OCI-LY7 (cell line): ENCODE results near the gene LDLRAD4. TPM values are rescaled to one million over a fixed set of nuclear protein-coding genes. Genes with fewer than 3 reads are reported as not detected.

ENCODE experiments used
- BruUV-seq: library from RNA; stranded (reverse); fragments of 400-500 nt; replicated peaks from 2 replicates; lab custom pipeline; 2021; lab: Mats Ljungman, UMichigan
- CTCF ChIA-PET: fragments of 300-600 bp; sonication (Branson Sonifier 250); formaldehyde crosslinking; loops from one replicate; lab custom pipeline; 2022; ENCODE audit warnings: antibody characterized with exemption; ENCODE audit not compliant: unreplicated experiment; lab: Charles Lee
- POLR2A ChIA-PET: fragments of 300-600 bp; sonication (Branson Sonifier 250); formaldehyde crosslinking; loops from one replicate; lab custom pipeline; 2022; ENCODE audit warnings: antibody characterized with exemption; lab: Charles Lee
- DNase-seq: peaks from one replicate; pipeline ENCODE4 v3.0.0-alpha.2; 2015; ENCODE audit warnings: low spot score
- H2AFZ ChIP-seq: fragments of 200-600 bp; sonication (generic), shearing (Covaris generic); 2 replicates; pipeline ENCODE4 v1.6.1; 2014; ENCODE audit warnings: mild to moderate bottlenecking, antibody characterized with exemption, low read length, moderate library complexity
- H3K27ac ChIP-seq: fragments of 200-600 bp; sonication (generic); 2 replicates; pipeline ENCODE4 v1.5.1; 2014; ENCODE audit warnings: mixed run types, low read depth, mild to moderate bottlenecking, moderate library complexity, low read length, inconsistent platforms; ENCODE audit not compliant: poor library complexity, severe bottlenecking
- H3K36me3 ChIP-seq: fragments of 200-600 bp; sonication (generic); 2 replicates; pipeline ENCODE4 v1.6.1; 2014; ENCODE audit warnings: mild to moderate bottlenecking, antibody characterized with exemption, low read length, moderate library complexity, mixed read lengths; ENCODE audit not compliant: insufficient read depth
- H3K4me1 ChIP-seq: fragments of 200-600 bp; sonication (generic); 2 replicates; pipeline ENCODE4 v1.5.1; 2014; ENCODE audit warnings: mild to moderate bottlenecking, low read length; ENCODE audit not compliant: insufficient read depth, poor library complexity, severe bottlenecking
- H3K4me2 ChIP-seq: fragments of 200-600 bp; sonication (generic); 2 replicates; pipeline ENCODE4 v1.6.1; 2014; ENCODE audit warnings: mild to moderate bottlenecking, low read length
- H3K4me3 ChIP-seq: fragments of 200-600 bp; sonication (generic); 2 replicates; pipeline ENCODE4 v1.5.1; 2014; ENCODE audit warnings: mild to moderate bottlenecking, low read depth, low read length; ENCODE audit not compliant: poor library complexity, severe bottlenecking
- H3K79me2 ChIP-seq: fragments of 200-600 bp; sonication (generic); 2 replicates; pipeline ENCODE4 v1.6.1; 2016; ENCODE audit warnings: low read depth, mild to moderate bottlenecking, low read length, moderate library complexity, mixed read lengths; ENCODE audit not compliant: insufficient read depth
- H3K9me2 ChIP-seq: fragments of 200-600 bp; sonication (generic); 2 replicates; pipeline ENCODE4 v1.6.1; 2016; ENCODE audit warnings: mild to moderate bottlenecking, low read length, mixed read lengths; ENCODE audit not compliant: insufficient read depth
- H3K9me3 ChIP-seq: fragments of 200-600 bp; sonication (generic); 2 replicates; pipeline ENCODE4 v1.6.1; 2014; ENCODE audit warnings: mild to moderate bottlenecking, mixed run types, low read length, mixed read lengths
- H4K20me1 ChIP-seq: fragments of 200-600 bp; sonication (generic); 2 replicates; pipeline ENCODE4 v1.6.1; 2014; ENCODE audit warnings: mild to moderate bottlenecking, antibody characterized with exemption, low read length, moderate library complexity, mixed read lengths; ENCODE audit not compliant: insufficient read depth
- CTCF ChIP-seq: fragments of 200-600 bp; sonication (generic); conservative IDR thresholded peaks from 2 replicates; pipeline ENCODE4 v1.5.1; 2014; ENCODE audit warnings: mild to moderate bottlenecking, antibody characterized with exemption, low read length, moderate library complexity, mixed read lengths
- EZH2phosphoT487 ChIP-seq: fragments of 200-600 bp; sonication (generic); IDR thresholded peaks from 2 replicates; pipeline ENCODE4 v1.6.1; 2018; ENCODE audit warnings: low read depth, borderline replicate concordance, mild to moderate bottlenecking, mixed run types, antibody characterized with exemption, low read length, moderate library complexity, mixed read lengths
- intact Hi-C: fragments of 100-400 bp; cut with micrococcal nuclease; formaldehyde crosslinking; loops from one replicate; pipeline ENCODE4 v1.10.0; 2022; ENCODE audit not compliant: unreplicated experiment
- total RNA-seq, 2 experiments: library from RNA; depleted of rRNA in 1 of 2; stranded (reverse); fragments of >200 nt in 1 of 2; shearing (Covaris generic) in 1 of 2; gene quantifications; 2 replicates each; pipeline ENCODE4 v1.2.3, GENCODE V29; 2014 to 2022

The LDLRAD4 gene
- total RNA-seq, 2 experiments from 2014 or later: 26.2 to 43.8 TPM

- Histone ChIP-seq H3K4me3 (no peak overlapping the region), H3K79me2 (no peaks in the 10 kb centered on the region), H3K9me3 (no peaks in the 10 kb centered on the region), H3K4me2 (no peak overlapping the region), H3K9me2 (no peaks in the 10 kb centered on the region), H3K4me1 (peaks cover 30% of the 10 kb centered on the region), H3K36me3 (no peaks in the 10 kb centered on the region), H2AFZ (no peak overlapping the region), H4K20me1 (no peaks in the 10 kb centered on the region; the same call in 1 of the 2 replicates), H3K27ac (no peak overlapping the region)
- TF ChIP-seq CTCF (no peak), EZH2phosphoT487 (no peak)
- BruUV-seq: no TSS peak
- DNase-seq: no peak
- POLR2A ChIA-PET: interaction anchor here (0.8 kb wide), 1 partner anchor 11 kb away, joined by 4 read pairs; no protein-coding TSS in a partner anchor
- intact Hi-C loops: no loop called here
- CTCF ChIA-PET: no interaction called here
Measured at GRCh38 chr18:13587001-13587400, 368.4 kb downstream of the LDLRAD4 start.

GRCh38 chr18:13587477-13587876, 368.9 kb downstream of the LDLRAD4 start:
- BruUV-seq: no TSS peak
- Histone ChIP-seq H3K27ac (no peak overlapping the region), H4K20me1 (no peaks in the 10 kb centered on the region; the same call in 1 of the 2 replicates), H3K4me3 (no peak overlapping the region), H3K9me3 (no peaks in the 10 kb centered on the region), H3K36me3 (no peaks in the 10 kb centered on the region), H3K4me2 (no peak overlapping the region), H3K4me1 (peaks cover 30% of the 10 kb centered on the region), H3K9me2 (no peaks in the 10 kb centered on the region), H3K79me2 (no peaks in the 10 kb centered on the region), H2AFZ (no peak overlapping the region)
- intact Hi-C loops: no loop called here
- ChIA-PET POLR2A (interaction anchor here (0.6 to 1.5 kb wide), 3 partner anchors 11 to 26 kb away, joined by 3 to 4 read pairs (median 4); no protein-coding TSS in a partner anchor), CTCF (no interaction called here)
- DNase-seq: no peak
- TF ChIP-seq EZH2phosphoT487 (no peak), CTCF (no peak)

- ChIA-PET POLR2A (interaction anchor here (0.6 to 1.5 kb wide), 2 partner anchors 24 to 25 kb away, joined by 3 to 4 read pairs; no protein-coding TSS in a partner anchor), CTCF (no interaction called here)
- Histone ChIP-seq H4K20me1 (no peaks in the 10 kb centered on the region; the same call in 1 of the 2 replicates), H3K9me3 (no peaks in the 10 kb centered on the region), H3K79me2 (no peaks in the 10 kb centered on the region), H3K4me2 (no peak overlapping the region), H3K4me3 (no peak overlapping the region), H3K9me2 (no peaks in the 10 kb centered on the region), H3K27ac (no peak overlapping the region), H3K36me3 (no peaks in the 10 kb centered on the region), H3K4me1 (peaks cover 30% of the 10 kb centered on the region), H2AFZ (no peak overlapping the region)
- no peak for DNase-seq
- no peak for TF ChIP-seq CTCF
- BruUV-seq: no TSS peak
- intact Hi-C loops: no loop called here
Measured at GRCh38 chr18:13587937-13588336, 369.4 kb downstream of the LDLRAD4 start.
